Measurements from ENCODE around the gene PLXNA2.

DNA sequence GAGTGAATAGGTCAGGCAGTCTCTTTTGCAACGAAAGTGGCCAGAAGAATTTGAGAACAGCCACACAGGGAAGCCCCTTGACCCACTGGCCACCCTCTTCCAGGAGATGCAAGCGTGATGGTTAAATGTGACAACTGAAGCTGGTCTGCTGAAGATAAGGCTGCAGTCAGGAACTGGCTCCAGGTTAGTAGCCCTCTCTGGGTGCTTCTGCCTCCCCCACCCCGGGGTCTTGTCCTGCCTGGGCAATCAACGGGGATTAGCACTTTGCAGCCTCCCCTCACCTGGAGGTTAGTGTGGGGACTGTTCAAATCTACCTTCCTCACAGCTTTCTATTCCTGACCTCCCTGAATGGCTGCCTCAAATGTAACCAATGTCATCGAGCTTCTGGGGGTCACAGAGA, 125.9 kb downstream of the PLXNA2 start:
- TF ChIP-seq, protein P1, sequence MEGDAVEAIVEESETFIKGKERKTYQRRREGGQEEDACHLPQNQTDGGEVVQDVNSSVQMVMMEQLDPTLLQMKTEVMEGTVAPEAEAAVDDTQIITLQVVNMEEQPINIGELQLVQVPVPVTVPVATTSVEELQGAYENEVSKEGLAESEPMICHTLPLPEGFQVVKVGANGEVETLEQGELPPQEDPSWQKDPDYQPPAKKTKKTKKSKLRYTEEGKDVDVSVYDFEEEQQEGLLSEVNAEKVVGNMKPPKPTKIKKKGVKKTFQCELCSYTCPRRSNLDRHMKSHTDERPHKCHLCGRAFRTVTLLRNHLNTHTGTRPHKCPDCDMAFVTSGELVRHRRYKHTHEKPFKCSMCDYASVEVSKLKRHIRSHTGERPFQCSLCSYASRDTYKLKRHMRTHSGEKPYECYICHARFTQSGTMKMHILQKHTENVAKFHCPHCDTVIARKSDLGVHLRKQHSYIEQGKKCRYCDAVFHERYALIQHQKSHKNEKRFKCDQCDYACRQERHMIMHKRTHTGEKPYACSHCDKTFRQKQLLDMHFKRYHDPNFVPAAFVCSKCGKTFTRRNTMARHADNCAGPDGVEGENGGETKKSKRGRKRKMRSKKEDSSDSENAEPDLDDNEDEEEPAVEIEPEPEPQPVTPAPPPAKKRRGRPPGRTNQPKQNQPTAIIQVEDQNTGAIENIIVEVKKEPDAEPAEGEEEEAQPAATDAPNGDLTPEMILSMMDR (IDR thresholded peaks at IDR 0.05; ENCODE audit: borderline replicate concordance, extremely low read depth, low read length, poor library complexity, severe bottlenecking) = no peak
- TF ChIP-seq EZH2 (IDR thresholded peaks at IDR 0.05; ENCODE audit: borderline replicate concordance, low read depth, low read length, severe bottlenecking) = no peak
